ENCODE results near the gene MRPS18B.

The MRPS18B gene

GRCh38 chr6:30645989-30646388 lies 28.3 kb downstream of the MRPS18B start:
- no peaks in the 10 kb centered on the region for H3K9me3 ChIP-seq (ENCODE audit: control extremely low read depth in 1 of 5, control insufficient read depth in 4 of 5, insufficient read depth in 2 of 5, low read depth in 1 of 5, low read length in 4 of 5)
- peaks cover 5 to 49% (median 15%) of the 10 kb centered on the region in 4 experiments for H3K36me3 ChIP-seq (ENCODE audit: control insufficient read depth in 4 of 4, insufficient read depth in 4 of 4, low read length in 3 of 4)
- H3K4me1 ChIP-seq (ENCODE audit: control extremely low read depth in 1 of 4, control insufficient read depth in 4 of 4, insufficient read depth in 4 of 4, low read length in 3 of 4) = peaks cover 11 to 55% (median 44%) of the 10 kb centered on the region in 4 experiments
- no peak for DNase-seq
- no peak overlapping the region for H3K27ac ChIP-seq (ENCODE audit: insufficient read depth in 1 of 2, low read depth in 1 of 2, low read length in 2 of 2, poor library complexity in 1 of 2, severe bottlenecking in 2 of 2)
- ChIA-PET CTCF (interaction anchor here (0.7 to 7.6 kb wide), 5 partner anchors 8 to 312 kb away, joined by 3 to 97 read pairs (median 3); partner anchors contain the start of genes ATAT1 and DHX16), POLR2A (interaction anchor here (2.5 kb wide), 1 partner anchor 31 kb away, joined by 6 read pairs; no protein-coding TSS in a partner anchor)
- 60% methylated on average over 1 of the region's 1 CpG for WGBS (ENCODE audit: insufficient coverage)
- H3K4me3 ChIP-seq (ENCODE audit: control insufficient read depth in 1 of 7, extremely low read depth in 1 of 7, insufficient read depth in 4 of 7, low read depth in 2 of 7, low read length in 6 of 7) = peak overlapping the region in 1 of 7 experiments; percentile 91
- H3K27me3 ChIP-seq (replicated peaks in 2 of 5; ENCODE audit: control insufficient read depth in 4 of 5, insufficient read depth in 5 of 5, low read length in 4 of 5) = no peaks in the 10 kb centered on the region

DNA sequence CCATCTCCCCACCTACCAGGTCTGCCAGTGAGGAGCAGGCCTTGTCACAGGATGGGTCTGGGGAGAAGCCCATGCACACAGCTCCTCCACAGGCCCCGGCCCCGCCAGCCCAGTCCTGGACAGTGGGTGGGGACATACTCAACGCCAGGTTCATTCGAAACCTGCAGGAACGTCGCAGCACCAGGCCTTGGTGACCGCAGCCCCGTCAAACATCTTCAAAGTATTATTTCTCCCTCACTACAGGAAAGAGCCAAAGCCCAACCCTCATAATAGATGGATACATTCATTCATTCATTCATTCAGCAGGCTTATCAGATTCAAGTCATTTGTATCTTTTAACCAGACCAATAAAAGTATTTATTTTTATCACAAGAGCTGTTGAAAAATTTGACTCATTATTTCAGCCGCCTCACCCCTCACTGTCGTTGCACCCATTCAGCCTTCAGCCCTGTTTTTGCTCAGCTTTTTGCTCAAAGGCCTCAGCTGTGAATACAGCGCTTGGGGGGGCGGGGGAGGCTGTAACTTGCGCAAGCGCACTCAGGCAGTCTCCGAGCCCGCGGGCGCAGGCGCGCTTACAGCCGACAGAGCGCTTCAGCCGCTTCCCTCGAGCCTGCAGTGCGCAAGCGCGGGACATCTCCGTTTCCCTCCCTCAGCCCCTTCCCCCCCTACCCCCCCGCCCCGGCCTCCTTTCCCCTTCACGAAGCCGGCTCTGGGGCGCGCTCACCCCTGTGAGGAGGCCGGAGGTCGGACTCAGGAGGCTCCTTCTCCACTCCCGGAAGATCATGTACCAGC lies 29.0 kb downstream of the MRPS18B start, which contains the start of gene C6orf136:
TSS of gene C6orf136 (plus strand) at position 684 of the 792 bp plus-strand sequence. CDS start at position 783, 99 bp downstream.
- Histone ChIP-seq H3K4me1 (ENCODE audit: control extremely low read depth in 1 of 4, control insufficient read depth in 4 of 4, insufficient read depth in 4 of 4, low read length in 3 of 4) (peaks cover 11 to 49% (median 38%) of the 10 kb centered on the region in 4 experiments), H3K4me3 (ENCODE audit: control insufficient read depth in 1 of 7, extremely low read depth in 1 of 7, insufficient read depth in 4 of 7, low read depth in 2 of 7, low read length in 6 of 7) (peak within 1 kb of the TSS; percentile 54 to 97 (median 91)), H3K36me3 (ENCODE audit: control insufficient read depth in 4 of 4, insufficient read depth in 4 of 4, low read length in 3 of 4) (peaks cover 10 to 50% (median 19%) of the 10 kb centered on the region in 4 experiments), H3K9me3 (ENCODE audit: control extremely low read depth in 1 of 5, control insufficient read depth in 4 of 5, insufficient read depth in 2 of 5, low read depth in 1 of 5, low read length in 4 of 5) (no peaks in the 10 kb centered on the region), H3K27me3 (replicated peaks in 2 of 5; ENCODE audit: control insufficient read depth in 4 of 5, insufficient read depth in 5 of 5, low read length in 4 of 5) (no peaks in the 10 kb centered on the region), H3K27ac (ENCODE audit: insufficient read depth in 1 of 2, low read depth in 1 of 2, low read length in 2 of 2, poor library complexity in 1 of 2, severe bottlenecking in 2 of 2) (peak within 1 kb of the TSS in 1 of 2 experiments; percentile 85)
- ChIA-PET POLR2A (interaction anchor here (2.5 kb wide), 1 partner anchor 31 kb away, joined by 6 read pairs; no protein-coding TSS in a partner anchor), CTCF (interaction anchor here (0.7 to 7.6 kb wide), 5 partner anchors 9 to 313 kb away, joined by 3 to 97 read pairs (median 3); partner anchors contain the start of genes ATAT1 and DHX16)
- DNase-seq = peak; percentile 93 to 97 (median 95)
- 38% methylated on average over 14 of the region's 37 CpGs for WGBS (ENCODE audit: insufficient coverage)

DNA sequence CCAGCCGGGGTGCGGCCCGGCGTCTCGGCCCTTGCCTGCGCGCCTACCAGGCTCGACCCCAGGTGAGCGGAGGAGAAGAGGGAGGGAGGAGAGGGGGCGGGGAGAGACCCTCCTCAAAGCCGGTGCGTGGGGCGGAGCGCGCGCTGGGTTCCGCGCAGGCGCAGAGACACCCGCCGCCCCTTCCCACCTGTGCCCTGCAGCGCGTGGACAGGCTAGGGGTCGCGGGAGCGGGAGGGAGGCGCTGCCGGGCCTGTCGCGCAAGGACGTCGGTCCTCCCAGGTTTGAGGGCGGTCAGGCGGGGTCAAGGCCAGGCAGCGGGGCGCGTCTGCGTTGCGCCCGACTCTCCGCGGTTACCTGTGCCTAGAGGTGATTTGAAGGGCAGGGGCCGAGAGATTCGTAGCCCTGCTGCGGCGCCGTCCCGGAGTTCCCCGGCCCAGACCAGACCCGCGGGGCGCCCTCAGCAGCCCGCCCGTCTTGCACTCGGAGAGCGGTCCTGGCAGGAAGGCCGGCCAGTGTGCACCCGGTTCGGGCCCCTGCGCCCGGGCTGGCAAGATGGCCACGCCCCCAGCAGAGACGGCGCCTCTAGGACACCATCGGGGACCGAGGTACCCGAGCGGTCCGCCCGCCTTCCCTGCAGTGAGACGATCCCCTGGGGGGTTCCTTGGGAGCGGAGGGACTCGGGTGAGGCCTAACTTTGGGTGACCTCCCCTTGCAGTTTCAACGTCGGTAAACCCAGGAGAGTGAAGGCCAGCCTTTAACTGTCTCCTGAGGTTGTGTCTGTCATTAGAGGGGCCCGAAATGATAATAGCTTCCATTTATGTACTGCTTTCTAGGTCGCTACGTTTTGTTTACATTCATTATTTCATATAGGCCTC lies 29.8 kb downstream of the MRPS18B start:
- Histone ChIP-seq H3K4me3 (ENCODE audit: control insufficient read depth in 1 of 7, extremely low read depth in 1 of 7, insufficient read depth in 4 of 7, low read depth in 2 of 7, low read length in 6 of 7) (peak overlapping the region; percentile 54 to 97 (median 91)), H3K4me1 (ENCODE audit: control extremely low read depth in 1 of 4, control insufficient read depth in 4 of 4, insufficient read depth in 4 of 4, low read length in 3 of 4) (peaks cover 11 to 44% (median 34%) of the 10 kb centered on the region in 4 experiments), H3K27ac (ENCODE audit: insufficient read depth in 1 of 2, low read depth in 1 of 2, low read length in 2 of 2, poor library complexity in 1 of 2, severe bottlenecking in 2 of 2) (peak overlapping the region in 1 of 2 experiments; percentile 85), H3K27me3 (replicated peaks in 2 of 5; ENCODE audit: control insufficient read depth in 4 of 5, insufficient read depth in 5 of 5, low read length in 4 of 5) (no peaks in the 10 kb centered on the region), H3K36me3 (ENCODE audit: control insufficient read depth in 4 of 4, insufficient read depth in 4 of 4, low read length in 3 of 4) (peaks cover 16 to 52% (median 25%) of the 10 kb centered on the region in 4 experiments), H3K9me3 (ENCODE audit: control extremely low read depth in 1 of 5, control insufficient read depth in 4 of 5, insufficient read depth in 2 of 5, low read depth in 1 of 5, low read length in 4 of 5) (no peaks in the 10 kb centered on the region)
- WGBS (ENCODE audit: insufficient coverage) = under 1% methylated on average over 66 of the region's 78 CpGs
- ChIA-PET CTCF (interaction anchor here (1.2 to 7.6 kb wide), 5 partner anchors 9 to 49 kb away, joined by 3 to 97 read pairs (median 5); partner anchors contain the start of genes ATAT1 and DHX16), POLR2A (interaction anchor here (0.6 to 2.5 kb wide), 3 partner anchors 30 to 156 kb away, joined by 3 to 6 read pairs (median 4); partner anchors contain the start of genes MRPS18B and PPP1R10)
- peak; percentile 63 to 83 (median 83) for DNase-seq

GRCh38 chr6:30651143-30651542 lies 33.5 kb downstream of the MRPS18B start:
- WGBS (ENCODE audit: insufficient coverage) = 94% methylated on average over 11 of the region's 12 CpGs
- peaks cover 25 to 62% (median 49%) of the 10 kb centered on the region in 4 experiments for H3K36me3 ChIP-seq (ENCODE audit: control insufficient read depth in 4 of 4, insufficient read depth in 4 of 4, low read length in 3 of 4)
- H3K9me3 ChIP-seq (ENCODE audit: control extremely low read depth in 1 of 5, control insufficient read depth in 4 of 5, insufficient read depth in 2 of 5, low read depth in 1 of 5, low read length in 4 of 5) = no peaks in the 10 kb centered on the region
- POLR2A ChIA-PET = interaction anchor here (0.6 kb wide), 1 partner anchor 33 kb away, joined by 4 read pairs; the partner anchor contains the start of gene MRPS18B
- peaks cover 6 to 18% (median 14%) of the 10 kb centered on the region in 4 experiments for H3K4me1 ChIP-seq (ENCODE audit: control extremely low read depth in 1 of 4, control insufficient read depth in 4 of 4, insufficient read depth in 4 of 4, low read length in 3 of 4)
- no peak overlapping the region for H3K4me3 ChIP-seq (ENCODE audit: control insufficient read depth in 1 of 7, extremely low read depth in 1 of 7, insufficient read depth in 4 of 7, low read depth in 2 of 7, low read length in 6 of 7)
- no peaks in the 10 kb centered on the region for H3K27me3 ChIP-seq (replicated peaks in 2 of 5; ENCODE audit: control insufficient read depth in 4 of 5, insufficient read depth in 5 of 5, low read length in 4 of 5)
- DNase-seq = no peak
- CTCF ChIA-PET = interaction anchor here (0.8 to 2.6 kb wide), 6 partner anchors 10 to 53 kb away, joined by 3 to 11 read pairs (median 4); partner anchors contain the start of gene DHX16
- H3K27ac ChIP-seq (ENCODE audit: insufficient read depth in 1 of 2, low read depth in 1 of 2, low read length in 2 of 2, poor library complexity in 1 of 2, severe bottlenecking in 2 of 2) = no peak overlapping the region

- DNase-seq = no peak
- H3K4me1 ChIP-seq (ENCODE audit: control extremely low read depth in 1 of 4, control insufficient read depth in 4 of 4, insufficient read depth in 4 of 4, low read length in 3 of 4) = no peaks in the 10 kb centered on the region
- POLR2A ChIA-PET = no interaction called here
- CTCF ChIA-PET = interaction anchor here (1.2 to 1.7 kb wide), 3 partner anchors 10 to 17 kb away, joined by 3 to 5 read pairs (median 4); partner anchors contain the start of gene DHX16
- H3K27ac ChIP-seq (ENCODE audit: insufficient read depth in 1 of 2, low read depth in 1 of 2, low read length in 2 of 2, poor library complexity in 1 of 2, severe bottlenecking in 2 of 2) = no peak overlapping the region
- peaks cover 36 to 91% (median 73%) of the 10 kb centered on the region in 4 experiments for H3K36me3 ChIP-seq (ENCODE audit: control insufficient read depth in 4 of 4, insufficient read depth in 4 of 4, low read length in 3 of 4)
- 97% methylated on average over 16 of the region's 19 CpGs for WGBS (ENCODE audit: insufficient coverage)
- H3K9me3 ChIP-seq (ENCODE audit: control extremely low read depth in 1 of 5, control insufficient read depth in 4 of 5, insufficient read depth in 2 of 5, low read depth in 1 of 5, low read length in 4 of 5) = no peaks in the 10 kb centered on the region
- H3K27me3 ChIP-seq (replicated peaks in 2 of 5; ENCODE audit: control insufficient read depth in 4 of 5, insufficient read depth in 5 of 5, low read length in 4 of 5) = no peaks in the 10 kb centered on the region
- H3K4me3 ChIP-seq (ENCODE audit: control insufficient read depth in 1 of 7, extremely low read depth in 1 of 7, insufficient read depth in 4 of 7, low read depth in 2 of 7, low read length in 6 of 7) = no peak overlapping the region
These were observed 37.4 kb downstream of the MRPS18B start for GRCh38 chr6:30654798-30655742.

DNA sequence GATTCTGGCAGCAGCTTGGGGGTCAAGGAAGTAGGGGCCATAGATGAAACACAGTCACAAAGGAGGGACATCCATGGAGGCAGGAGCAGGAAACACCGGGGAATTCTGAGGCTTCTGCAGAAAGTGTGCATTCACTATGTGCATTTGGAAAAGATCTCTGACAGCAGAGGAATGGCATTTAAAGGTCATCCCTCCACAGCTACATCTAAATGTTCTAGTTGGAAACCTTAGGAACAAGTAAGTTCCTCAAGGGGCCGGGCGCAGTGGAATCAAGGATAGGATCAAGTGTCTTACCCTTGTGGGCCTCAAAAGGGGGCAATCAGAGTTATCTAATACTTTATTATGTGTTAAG lies 38.1 kb downstream of the MRPS18B start:
- H3K27me3 ChIP-seq (replicated peaks in 2 of 5; ENCODE audit: control insufficient read depth in 4 of 5, insufficient read depth in 5 of 5, low read length in 4 of 5) = no peaks in the 10 kb centered on the region
- POLR2A ChIA-PET = no interaction called here
- CTCF ChIA-PET = interaction anchor here (1.2 to 1.8 kb wide), 5 partner anchors 10 to 75 kb away, joined by 3 to 6 read pairs (median 4); partner anchors contain the start of gene DHX16
- H3K9me3 ChIP-seq (ENCODE audit: control extremely low read depth in 1 of 5, control insufficient read depth in 4 of 5, insufficient read depth in 2 of 5, low read depth in 1 of 5, low read length in 4 of 5) = no peaks in the 10 kb centered on the region
- no peak for DNase-seq
- no peaks in the 10 kb centered on the region for H3K4me1 ChIP-seq (ENCODE audit: control extremely low read depth in 1 of 4, control insufficient read depth in 4 of 4, insufficient read depth in 4 of 4, low read length in 3 of 4)
- no peak overlapping the region for H3K4me3 ChIP-seq (ENCODE audit: control insufficient read depth in 1 of 7, extremely low read depth in 1 of 7, insufficient read depth in 4 of 7, low read depth in 2 of 7, low read length in 6 of 7)
- 92% methylated on average over 3 of the region's 3 CpGs for WGBS (ENCODE audit: insufficient coverage)
- H3K27ac ChIP-seq (ENCODE audit: insufficient read depth in 1 of 2, low read depth in 1 of 2, low read length in 2 of 2, poor library complexity in 1 of 2, severe bottlenecking in 2 of 2) = no peak overlapping the region
- peaks cover 36 to 92% (median 77%) of the 10 kb centered on the region in 4 experiments for H3K36me3 ChIP-seq (ENCODE audit: control insufficient read depth in 4 of 4, insufficient read depth in 4 of 4, low read length in 3 of 4)
